ENCODE results near the gene GIPR.

DNA sequence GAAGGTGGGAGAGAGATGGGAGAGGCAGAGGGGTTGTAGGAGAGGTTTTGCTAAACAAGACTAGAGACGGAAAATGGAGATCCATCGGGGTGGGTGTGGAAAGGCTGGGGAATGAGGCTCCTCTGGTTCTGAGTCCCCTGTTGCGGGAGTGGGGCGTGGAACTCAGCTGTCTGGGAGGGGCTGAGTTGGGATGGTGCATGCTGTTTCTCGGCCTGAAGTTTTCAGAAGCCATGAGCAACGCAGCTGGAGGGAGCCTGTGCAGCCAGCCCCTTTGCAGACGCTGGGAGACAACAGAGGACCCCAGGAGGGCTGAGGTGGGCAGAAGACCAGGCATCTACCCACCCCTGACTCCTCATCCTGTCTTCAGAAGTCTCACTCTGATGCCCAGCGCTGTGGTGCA is 7.4 kb upstream of the GIPR start:
- TF ChIP-seq, protein P1, sequence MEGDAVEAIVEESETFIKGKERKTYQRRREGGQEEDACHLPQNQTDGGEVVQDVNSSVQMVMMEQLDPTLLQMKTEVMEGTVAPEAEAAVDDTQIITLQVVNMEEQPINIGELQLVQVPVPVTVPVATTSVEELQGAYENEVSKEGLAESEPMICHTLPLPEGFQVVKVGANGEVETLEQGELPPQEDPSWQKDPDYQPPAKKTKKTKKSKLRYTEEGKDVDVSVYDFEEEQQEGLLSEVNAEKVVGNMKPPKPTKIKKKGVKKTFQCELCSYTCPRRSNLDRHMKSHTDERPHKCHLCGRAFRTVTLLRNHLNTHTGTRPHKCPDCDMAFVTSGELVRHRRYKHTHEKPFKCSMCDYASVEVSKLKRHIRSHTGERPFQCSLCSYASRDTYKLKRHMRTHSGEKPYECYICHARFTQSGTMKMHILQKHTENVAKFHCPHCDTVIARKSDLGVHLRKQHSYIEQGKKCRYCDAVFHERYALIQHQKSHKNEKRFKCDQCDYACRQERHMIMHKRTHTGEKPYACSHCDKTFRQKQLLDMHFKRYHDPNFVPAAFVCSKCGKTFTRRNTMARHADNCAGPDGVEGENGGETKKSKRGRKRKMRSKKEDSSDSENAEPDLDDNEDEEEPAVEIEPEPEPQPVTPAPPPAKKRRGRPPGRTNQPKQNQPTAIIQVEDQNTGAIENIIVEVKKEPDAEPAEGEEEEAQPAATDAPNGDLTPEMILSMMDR (conservative IDR thresholded peaks at IDR 0.05; ENCODE audit: low read depth, low read length) = no peak
- TF ChIP-seq EZH2 (IDR thresholded peaks at IDR 0.05; ENCODE audit: borderline replicate concordance, low read depth, low read length, poor library complexity, severe bottlenecking) = no peak

Measured in A673 (cell line).